ENCODE data around the gene SCUBE2.

- TF ChIP-seq POLR2A (IDR thresholded peaks at IDR 0.05) (no peak), CTCF (IDR thresholded peaks at IDR 0.05) (no peak)
Measured at GRCh38 chr11:9049959-9050358, 41.4 kb downstream of the SCUBE2 start.
